HepG2 (cell line): Measurements from ENCODE around the gene DLST. TPM values are rescaled to one million over a fixed set of nuclear protein-coding genes. Genes with fewer than 3 reads are reported as not detected.
"Not testable (repeated sequence)": the region's sequence is repeated elsewhere in the genome, so short reads cannot be mapped to it uniquely, and the experiment has no call there.

ENCODE experiments used
- ATAC-seq: fragments of 200-7000 bp; cut with Tn5 transposase; 3 replicates; pipeline ENCODE4 v1.9.1; 2020; ENCODE audit warnings: mild to moderate bottlenecking, moderate library complexity
- BruUV-seq: library from RNA; stranded (reverse); fragments of 400-500 nt; replicated peaks from 2 replicates; lab custom pipeline; 2021; lab: Mats Ljungman, UMichigan
- CTCF ChIA-PET: fragments of 300-600 bp; formaldehyde crosslinking; extraction: SDS; loops from one replicate; lab custom pipeline; 2021; ENCODE audit warnings: low total read pairs, inconsistent platforms, low intra/inter-chr PET ratio; lab: Yijun Ruan, JAX
- POLR2A ChIA-PET: fragments of 350-600 bp; sonication (Branson Sonifier 250); formaldehyde crosslinking; loops from one replicate; lab custom pipeline; 2020; ENCODE audit warnings: antibody characterized with exemption, inconsistent platforms; lab: Yijun Ruan, JAX
- DNase-seq: peaks from one replicate; pipeline ENCODE4 v3.0.0-alpha.2; 2015; ENCODE audit warnings: low spot score
- FAIRE-seq: peaks from 3 replicates; lab custom pipeline; 2011; peaks lifted over from hg19 to GRCh38; lab: Jason Lieb, UNC
- H2AFZ ChIP-seq: one replicate; pipeline ENCODE4 v1.6.1; 2011; ENCODE audit warnings: low read length, inconsistent platforms
- H3K27ac ChIP-seq: fragments of 300-600 bp; 3 replicates; pipeline ENCODE4 v1.8.0; 2011; ENCODE audit warnings: mixed run types, mild to moderate bottlenecking, mixed read lengths, low read length, inconsistent platforms; ENCODE audit not compliant: insufficient read depth; ENCODE audit errors: extremely low read length
- H3K27me3 ChIP-seq, 2 experiments: fragments of 200-600 bp in 1 of 2; 2 replicates in 1 of 2; 3 replicates in 1 of 2; pipeline versions ENCODE4 v1.6.0 to v1.8.0; 2011; ENCODE audit warnings: low read length in 2 of 2, mild to moderate bottlenecking in 2 of 2, moderate library complexity in 2 of 2, inconsistent platforms in 1 of 2; ENCODE audit not compliant: insufficient read depth in 2 of 2, control insufficient read depth in 1 of 2
- H3K36me3 ChIP-seq, 2 experiments: fragments of 200-600 bp in 1 of 2; replicated peaks in 1 of 2; 2 replicates in 1 of 2; 3 replicates in 1 of 2; pipeline versions ENCODE4 v1.5.1 to v1.8.0; 2011; ENCODE audit warnings: low read length in 2 of 2, inconsistent platforms in 1 of 2; ENCODE audit not compliant: insufficient read depth in 2 of 2, control insufficient read depth in 1 of 2
- H3K4me1 ChIP-seq: 2 replicates; pipeline ENCODE4 v1.5.1; 2012; ENCODE audit warnings: low read length, inconsistent platforms; ENCODE audit not compliant: insufficient read depth
- H3K4me2 ChIP-seq: 2 replicates; pipeline ENCODE4 v1.6.0; 2011; ENCODE audit warnings: low read depth, low read length, inconsistent platforms
- H3K4me3 ChIP-seq, 3 experiments: fragments of 200-600 bp in 1 of 3; sonication (generic), shearing (Covaris generic) in 1 of 3; replicated peaks in 1 of 3; 2 replicates each; pipeline ENCODE4 v1.5.1; 2011 to 2016; ENCODE audit warnings: low read length in 3 of 3, inconsistent platforms in 2 of 3, low read depth in 2 of 3, mild to moderate bottlenecking in 2 of 3, control low read depth in 1 of 3, mixed read lengths in 1 of 3; ENCODE audit not compliant: insufficient read depth in 1 of 3
- H3K79me2 ChIP-seq: one replicate; pipeline ENCODE4 v1.6.1; 2011; ENCODE audit warnings: low read length, inconsistent platforms; ENCODE audit not compliant: insufficient read depth
- H3K9ac ChIP-seq: 2 replicates; pipeline ENCODE4 v1.6.0; 2011; ENCODE audit warnings: mild to moderate bottlenecking, low read depth, low read length, inconsistent platforms; ENCODE audit not compliant: insufficient read depth
- H3K9me3 ChIP-seq: 2 replicates; pipeline ENCODE4 v1.5.1; 2012; ENCODE audit warnings: mild to moderate bottlenecking, low read length
- H4K20me1 ChIP-seq: 2 replicates; pipeline ENCODE4 v1.6.0; 2011; ENCODE audit warnings: inconsistent platforms, mild to moderate bottlenecking, low read length, moderate library complexity; ENCODE audit not compliant: insufficient read depth
- ESRRA ChIP-seq: sonication (generic); formaldehyde crosslinking; IDR thresholded peaks from 2 replicates; pipeline ENCODE4 v1.5.1; 2020; ENCODE audit warnings: mild to moderate bottlenecking, low read depth, missing genetic modification reagents
- FOXA3 ChIP-seq: IDR thresholded peaks from 2 replicates; pipeline ENCODE4 v1.6.1; 2016; ENCODE audit warnings: missing genetic modification reagents, missing compliant biosample characterization
- FOXJ3 ChIP-seq: sonication (generic); formaldehyde crosslinking; IDR thresholded peaks from 2 replicates; pipeline ENCODE4 v1.4.0; 2020; ENCODE audit warnings: missing genetic modification reagents, mild to moderate bottlenecking, borderline replicate concordance
- MEIS2 ChIP-seq: sonication (generic); formaldehyde crosslinking; IDR thresholded peaks from 2 replicates; pipeline ENCODE4 v1.9.0; 2021; ENCODE audit warnings: mild to moderate bottlenecking, missing genetic modification reagents
- TCF12 ChIP-seq, 2 experiments: fragments of 450-650 bp in 1 of 2; sonication (generic) in 1 of 2; formaldehyde crosslinking in 1 of 2; IDR thresholded peaks; 2 replicates each; pipeline versions ENCODE4 v1.6.1 to v1.8.0; 2017 to 2022; ENCODE audit warnings: antibody characterized with exemption in 1 of 2, mild to moderate bottlenecking in 1 of 2, missing genetic modification reagents in 1 of 2, moderate library complexity in 1 of 2
- WGBS: methylation state at CpG from one replicate; pipeline ENCODE4 v1.1.6; 2017; ENCODE audit warnings: low lambda C conversion rate; 5-methylcytosine and 5-hydroxymethylcytosine counted together
- in situ Hi-C: cut with HindIII; loops from 2 replicates; pipeline ENCODE4 v1.10.0; 2017; ENCODE audit warnings: low pct_unique_long_range_greater_than_20kb; ENCODE audit not compliant: extremely low pct_ligation_motif_present
- intact Hi-C: fragments of 100-400 bp; cut with micrococcal nuclease; formaldehyde crosslinking; loops from one replicate; pipeline ENCODE4 v1.10.0; 2022; ENCODE audit not compliant: unreplicated experiment
- polyA plus RNA-seq, 8 experiments: library from polyadenylated mRNA; depleted of rRNA in 3 of 8; stranded (reverse) in 7 of 8; unstranded in 1 of 8; fragments of >200 nt; fragmentation: Illumina TruSeq in 4 of 8; extraction: Trizol in 4 of 8; gene quantifications; 2 replicates each; pipeline versions ENCODE4 v1.2.1 to v1.2.3, GENCODE V29; 2011 to 2016; ENCODE audit warnings: low read depth in 4 of 8, missing spikeins in 1 of 8, mixed read lengths in 1 of 8; ENCODE audit not compliant: insufficient read depth in 1 of 8
- total RNA-seq, 5 experiments: library from RNA; depleted of rRNA; stranded (reverse); fragments of >200 nt; fragmentation: Illumina TruSeq; extraction: Trizol; gene quantifications; 2 replicates each; pipeline ENCODE4 v1.2.3, GENCODE V29; 2016; ENCODE audit warnings: low read depth in 1 of 5
- TF ChIP-seq, protein P1 (sequence below): sonication (generic); formaldehyde crosslinking; IDR thresholded peaks from 2 replicates; pipeline ENCODE4 v1.5.0; 2020; ENCODE audit warnings: mild to moderate bottlenecking, missing genetic modification reagents
- TF ChIP-seq, protein P2 (sequence below): sonication (generic); formaldehyde crosslinking; IDR thresholded peaks from 2 replicates; pipeline ENCODE4 v1.4.0; 2020; ENCODE audit warnings: missing genetic modification reagents, borderline replicate concordance

Gene DLST
- total and polyA plus RNA-seq, 2 of the 13 experiments (the other 11 are each of a cell fraction or from before 2014, with no cell fraction given), result 56.5 to 94.3 TPM

DNA sequence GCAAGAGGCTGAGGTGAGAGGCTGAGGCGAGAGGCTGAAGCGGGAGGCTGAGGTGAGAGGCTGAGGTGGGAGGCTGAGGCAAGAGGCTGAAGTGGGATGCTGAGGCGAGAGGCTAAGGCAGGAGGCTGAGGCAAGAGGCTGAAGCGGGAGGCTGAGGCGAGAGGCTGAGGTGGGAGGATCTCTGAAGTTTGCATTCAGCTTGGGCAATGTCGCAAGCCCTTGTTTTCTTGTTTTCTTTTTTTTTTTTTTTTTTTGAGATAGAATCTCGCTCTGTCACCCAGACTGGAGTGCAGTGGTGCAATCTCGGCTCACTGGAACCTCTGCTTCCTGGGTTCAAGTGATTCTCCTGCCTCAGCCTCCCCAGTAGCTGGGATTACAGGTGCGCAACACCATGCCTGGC, 50.0 kb downstream of the DLST start:
- H4K20me1 ChIP-seq, H3K27ac ChIP-seq, in situ Hi-C loops, ATAC-seq: not testable (repeated sequence)
- peaks cover 39% of the 10 kb centered on the region for H3K4me1 ChIP-seq
- TF ChIP-seq, protein P1, sequence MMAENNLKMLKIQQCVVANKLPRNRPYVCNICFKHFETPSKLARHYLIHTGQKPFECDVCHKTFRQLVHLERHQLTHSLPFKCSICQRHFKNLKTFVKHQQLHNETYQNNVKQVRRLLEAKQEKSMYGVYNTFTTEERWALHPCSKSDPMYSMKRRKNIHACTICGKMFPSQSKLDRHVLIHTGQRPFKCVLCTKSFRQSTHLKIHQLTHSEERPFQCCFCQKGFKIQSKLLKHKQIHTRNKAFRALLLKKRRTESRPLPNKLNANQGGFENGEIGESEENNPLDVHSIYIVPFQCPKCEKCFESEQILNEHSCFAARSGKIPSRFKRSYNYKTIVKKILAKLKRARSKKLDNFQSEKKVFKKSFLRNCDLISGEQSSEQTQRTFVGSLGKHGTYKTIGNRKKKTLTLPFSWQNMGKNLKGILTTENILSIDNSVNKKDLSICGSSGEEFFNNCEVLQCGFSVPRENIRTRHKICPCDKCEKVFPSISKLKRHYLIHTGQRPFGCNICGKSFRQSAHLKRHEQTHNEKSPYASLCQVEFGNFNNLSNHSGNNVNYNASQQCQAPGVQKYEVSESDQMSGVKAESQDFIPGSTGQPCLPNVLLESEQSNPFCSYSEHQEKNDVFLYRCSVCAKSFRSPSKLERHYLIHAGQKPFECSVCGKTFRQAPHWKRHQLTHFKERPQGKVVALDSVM (CRISPR knock-in tag), result peak; percentile 88
- TF ChIP-seq, all 625 proteins: peak for 1; not testable (repeated sequence) for 624
- DNase-seq, FAIRE-seq, H3K79me2 ChIP-seq, H3K9ac ChIP-seq, H3K27me3 ChIP-seq, CTCF ChIA-PET, intact Hi-C loops, H2AFZ ChIP-seq, H3K36me3 ChIP-seq, H3K9me3 ChIP-seq, BruUV-seq, H3K4me3 ChIP-seq: not testable (repeated sequence)
- POLR2A ChIA-PET, result interaction anchor here (0.8 to 2.5 kb wide), 2 partner anchors 9 to 49 kb away, joined by 3 to 10 read pairs; partner anchors contain the start of gene RPS6KL1
- WGBS, result 65% methylated on average over 9 of the region's 9 CpGs
- peak overlapping the region; percentile 87; the same call in 1 of the 2 replicates for H3K4me2 ChIP-seq

DNA sequence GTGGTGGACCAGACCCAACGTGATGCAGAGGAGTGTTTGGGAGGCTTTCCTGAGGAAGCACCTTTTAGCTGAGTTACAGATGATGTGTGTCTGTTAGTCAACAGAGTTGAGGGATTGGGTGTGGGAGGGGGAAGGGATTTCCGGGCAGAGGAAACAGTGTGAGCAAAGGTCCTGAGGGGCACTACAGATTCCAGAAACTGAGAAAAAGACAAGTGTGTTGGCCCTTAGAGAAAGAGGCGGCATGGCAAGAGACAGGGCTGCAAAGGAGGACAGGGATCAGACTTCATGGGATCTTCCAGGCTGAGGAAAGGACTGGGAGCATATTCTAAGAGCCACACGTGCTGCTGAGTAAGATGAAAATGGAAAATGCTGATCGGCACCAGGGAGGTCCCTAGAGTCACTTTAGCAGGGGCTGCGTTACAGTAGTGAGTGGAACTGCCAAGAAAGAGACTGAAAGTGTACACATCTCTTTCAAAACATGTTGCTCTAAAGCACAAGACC, 50.7 kb downstream of the DLST start:
- ChIA-PET POLR2A (interaction anchor here (2.5 kb wide), 1 partner anchor 10 kb away, joined by 10 read pairs; the partner anchor contains the start of gene RPS6KL1), CTCF (no interaction called here)
- under 1% methylated on average over 6 of the region's 6 CpGs for WGBS
- in situ Hi-C loops, result no loop called here
- H4K20me1 ChIP-seq, result no peaks in the 10 kb centered on the region
- ATAC-seq (peak; percentile 41), FAIRE-seq (peak; percentile 47), DNase-seq (no peak)
- BruUV-seq, result no TSS peak
- no peaks in the 10 kb centered on the region for H3K36me3 ChIP-seq
- intact Hi-C loops, result no loop called here
- peak overlapping the region; percentile 5 to 61 (median 49); a peak in 5 of 6 replicates for H3K4me3 ChIP-seq
- peak overlapping the region; percentile 46 for H3K9ac ChIP-seq
- H3K27ac ChIP-seq, result no peak overlapping the region
- H2AFZ ChIP-seq, result peak overlapping the region; percentile 100
- H3K4me1 ChIP-seq, result peaks cover 39% of the 10 kb centered on the region
- H3K27me3 ChIP-seq, result peaks cover 0 to 2% of the 10 kb centered on the region in 2 experiments; a peak in 2 of 5 replicates
- H3K4me2 ChIP-seq, result peak overlapping the region; percentile 87
- no peaks in the 10 kb centered on the region for H3K79me2 ChIP-seq
- no peaks in the 10 kb centered on the region for H3K9me3 ChIP-seq
- TF ChIP-seq ESRRA (CRISPR knock-in tag) (no peak), TCF12 (IDR thresholded peaks at IDR 0.05) (no peak), TCF12 (CRISPR knock-in tag; IDR thresholded peaks at IDR 0.05) (no peak), MEIS2 (CRISPR knock-in tag) (peak; percentile 54; the same call in 1 of the 2 replicates), FOXJ3 (0 out of 2 replicates have a peak, but pooled peaks have one; percentile 22), FOXA3 (CRISPR knock-in tag) (peak; percentile 26; the same call in 1 of the 2 replicates)
- TF ChIP-seq, protein P2, sequence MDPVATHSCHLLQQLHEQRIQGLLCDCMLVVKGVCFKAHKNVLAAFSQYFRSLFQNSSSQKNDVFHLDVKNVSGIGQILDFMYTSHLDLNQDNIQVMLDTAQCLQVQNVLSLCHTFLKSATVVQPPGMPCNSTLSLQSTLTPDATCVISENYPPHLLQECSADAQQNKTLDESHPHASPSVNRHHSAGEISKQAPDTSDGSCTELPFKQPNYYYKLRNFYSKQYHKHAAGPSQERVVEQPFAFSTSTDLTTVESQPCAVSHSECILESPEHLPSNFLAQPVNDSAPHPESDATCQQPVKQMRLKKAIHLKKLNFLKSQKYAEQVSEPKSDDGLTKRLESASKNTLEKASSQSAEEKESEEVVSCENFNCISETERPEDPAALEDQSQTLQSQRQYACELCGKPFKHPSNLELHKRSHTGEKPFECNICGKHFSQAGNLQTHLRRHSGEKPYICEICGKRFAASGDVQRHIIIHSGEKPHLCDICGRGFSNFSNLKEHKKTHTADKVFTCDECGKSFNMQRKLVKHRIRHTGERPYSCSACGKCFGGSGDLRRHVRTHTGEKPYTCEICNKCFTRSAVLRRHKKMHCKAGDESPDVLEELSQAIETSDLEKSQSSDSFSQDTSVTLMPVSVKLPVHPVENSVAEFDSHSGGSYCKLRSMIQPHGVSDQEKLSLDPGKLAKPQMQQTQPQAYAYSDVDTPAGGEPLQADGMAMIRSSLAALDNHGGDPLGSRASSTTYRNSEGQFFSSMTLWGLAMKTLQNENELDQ (CRISPR knock-in tag), result no peak
